ENCODE results near the gene TMC5. TPM values are rescaled to one million over a fixed set of nuclear protein-coding genes. Genes with fewer than 3 reads are reported as not detected.

The TMC5 gene
- total RNA-seq, 4 donors from 2014 or later = 3.0 TPM; not detected in 3

GRCh38 chr16:19486051-19486450 is 68.4 kb downstream of the TMC5 start:
- Histone ChIP-seq H3K36me3 (no peaks in the 10 kb centered on the region), H3K4me3 (no peak overlapping the region), H3K9me3 (peaks cover 0 to 4% (median 0%) of the 10 kb centered on the region in 3 donors), H3K27me3 (no peaks in the 10 kb centered on the region), H3K4me1 (no peaks in the 10 kb centered on the region), H3K27ac (no peak overlapping the region)
- TF ChIP-seq POLR2AphosphoS5 (IDR thresholded peaks at IDR 0.05) = no peak
- no peak for TF ChIP-seq CTCF (IDR thresholded peaks at IDR 0.05)
- no peak for TF ChIP-seq POLR2A (IDR thresholded peaks at IDR 0.05)
- no peak for TF ChIP-seq EP300 (IDR thresholded peaks at IDR 0.05)
- WGBS, 2 donors (ENCODE audit: low coverage in 1 of 2) = 72 to 100% methylated on average over 1 to 4 of the region's 4 CpGs
- no peak for ATAC-seq

- Histone ChIP-seq H3K4me1 (no peaks in the 10 kb centered on the region), H3K27me3 (no peaks in the 10 kb centered on the region), H3K27ac (no peak overlapping the region), H3K9me3 (peaks cover 0 to 2% (median 0%) of the 10 kb centered on the region in 3 donors), H3K4me3 (no peak overlapping the region), H3K36me3 (no peaks in the 10 kb centered on the region)
- TF ChIP-seq POLR2AphosphoS5 (IDR thresholded peaks at IDR 0.05) (no peak), EP300 (IDR thresholded peaks at IDR 0.05) (no peak), CTCF (IDR thresholded peaks at IDR 0.05) (no peak), POLR2A (IDR thresholded peaks at IDR 0.05) (no peak)
- 72 to 79% methylated on average over 5 to 6 of the region's 10 CpGs for WGBS, 2 donors (ENCODE audit: low coverage in 1 of 2)
- ATAC-seq = no peak
Observed at GRCh38 chr16:19486750-19487325, 69.2 kb downstream of the TMC5 start.

DNA sequence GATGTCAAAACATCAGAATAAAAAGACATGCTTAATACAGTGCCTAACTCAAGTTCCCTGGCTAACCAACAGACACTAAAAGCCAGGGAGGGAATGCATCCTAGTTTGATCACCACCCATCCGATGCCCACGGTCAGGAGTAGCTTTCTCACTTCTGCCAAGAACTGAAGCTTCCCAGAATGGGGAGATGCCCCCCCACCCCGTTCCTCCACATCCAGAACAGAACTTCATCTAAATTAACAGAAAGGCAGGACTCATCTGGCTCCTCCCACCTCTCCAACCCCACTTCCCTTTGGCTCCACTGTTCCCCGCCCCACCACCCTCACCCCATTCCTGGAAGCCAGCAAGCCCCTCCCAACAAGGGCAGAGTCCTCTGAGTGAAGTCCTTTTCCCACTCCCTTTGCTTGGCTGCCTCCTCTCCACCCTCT is 70.5 kb downstream of the TMC5 start:
- Histone ChIP-seq H3K4me3 (no peak overlapping the region), H3K9me3 (no peaks in the 10 kb centered on the region), H3K27me3 (no peaks in the 10 kb centered on the region), H3K4me1 (no peaks in the 10 kb centered on the region), H3K27ac (no peak overlapping the region), H3K36me3 (no peaks in the 10 kb centered on the region)
- no peak for ATAC-seq
- WGBS, 2 donors (ENCODE audit: low coverage in 1 of 2) = 21 to 47% methylated on average over 2 to 3 of the region's 4 CpGs
- TF ChIP-seq POLR2A (IDR thresholded peaks at IDR 0.05) (no peak), EP300 (IDR thresholded peaks at IDR 0.05) (no peak), CTCF (IDR thresholded peaks at IDR 0.05) (no peak)

- no peaks in the 10 kb centered on the region for H3K9me3 ChIP-seq
- no peaks in the 10 kb centered on the region for H3K27me3 ChIP-seq
- no peak for TF ChIP-seq EP300 (IDR thresholded peaks at IDR 0.05)
- TF ChIP-seq POLR2A (IDR thresholded peaks at IDR 0.05) = no peak
- TF ChIP-seq POLR2AphosphoS5 (IDR thresholded peaks at IDR 0.05) = no peak
- TF ChIP-seq CTCF (IDR thresholded peaks at IDR 0.05) = no peak
- WGBS, 2 donors (ENCODE audit: low coverage in 1 of 2) = 67% methylated on average over 1 of the region's 1 CpG; no CpG with 5 or more reads in 1 of the 2 donors
- no peaks in the 10 kb centered on the region for H3K4me1 ChIP-seq
- no peak overlapping the region for H3K27ac ChIP-seq
- H3K36me3 ChIP-seq = no peaks in the 10 kb centered on the region
- no peak overlapping the region for H3K4me3 ChIP-seq
- ATAC-seq = no peak
Observed at GRCh38 chr16:19490619-19491018, 72.9 kb downstream of the TMC5 start.

- no peak for ATAC-seq
- Histone ChIP-seq H3K9me3 (no peaks in the 10 kb centered on the region), H3K4me3 (no peak overlapping the region), H3K27me3 (no peaks in the 10 kb centered on the region), H3K4me1 (no peaks in the 10 kb centered on the region), H3K27ac (no peak overlapping the region), H3K36me3 (peaks cover 0 to 39% of the 10 kb centered on the region in 2 donors)
- 71 to 100% methylated on average over 2 to 5 of the region's 5 CpGs for WGBS, 2 donors (ENCODE audit: low coverage in 1 of 2)
- TF ChIP-seq EP300 (IDR thresholded peaks at IDR 0.05) (no peak), CTCF (IDR thresholded peaks at IDR 0.05) (no peak)
Observed at GRCh38 chr16:19497176-19497575, 79.5 kb downstream of the TMC5 start.

Data from gastroesophageal sphincter (tissue), 4 donors.